Left ventricle myocardium inferior (tissue), 1 donor: Measurements from ENCODE around the gene MOV10L1. TPM values are rescaled to one million over a fixed set of nuclear protein-coding genes. Genes with fewer than 3 reads are reported as not detected.

ENCODE experiments used
- DNase-seq: peaks from one replicate; pipeline ENCODE4 v3.0.0-alpha.2; 2020
- H3K27ac ChIP-seq: fragments of 200-600 bp; replicated peaks from 2 replicates; pipeline ENCODE4 v1.8.0; 2021
- H3K27me3 ChIP-seq: fragments of 200-600 bp; 2 replicates; pipeline ENCODE4 v1.8.0; 2021; ENCODE audit warnings: low read depth
- H3K36me3 ChIP-seq: fragments of 200-600 bp; 2 replicates; pipeline ENCODE4 v1.8.0; 2021
- H3K4me1 ChIP-seq: fragments of 200-600 bp; 2 replicates; pipeline ENCODE4 v1.8.0; 2021
- H3K4me3 ChIP-seq: fragments of 200-600 bp; 2 replicates; pipeline ENCODE4 v1.8.0; 2021; ENCODE audit warnings: mild to moderate bottlenecking, moderate library complexity
- H3K9me3 ChIP-seq: fragments of 200-600 bp; replicated peaks from 2 replicates; pipeline ENCODE4 v1.8.0; 2021
- CTCF ChIP-seq: fragments of 200-600 bp; IDR thresholded peaks from 2 replicates; pipeline ENCODE4 v1.8.0; 2021; ENCODE audit warnings: antibody characterized with exemption, mild to moderate bottlenecking, borderline replicate concordance
- intact Hi-C: fragments of 100-400 bp; cut with micrococcal nuclease; formaldehyde crosslinking; loops from one replicate; pipeline ENCODE4 v1.11.0; 2022
- total RNA-seq: library from RNA; stranded (reverse); fragmentation: NEBNext Ultra II Directional; extraction: Animal tissue kit (Norgen Biotek cat#: 25700); gene quantifications from one replicate; pipeline ENCODE4 v1.2.1, GENCODE V29; 2021
- donor health status: DM: no; HTN: yes; CAD: no; lungs with severe emphysema.

MOV10L1 gene
- total RNA-seq, 1 donor from 2014 or later = 0.49 TPM

DNA sequence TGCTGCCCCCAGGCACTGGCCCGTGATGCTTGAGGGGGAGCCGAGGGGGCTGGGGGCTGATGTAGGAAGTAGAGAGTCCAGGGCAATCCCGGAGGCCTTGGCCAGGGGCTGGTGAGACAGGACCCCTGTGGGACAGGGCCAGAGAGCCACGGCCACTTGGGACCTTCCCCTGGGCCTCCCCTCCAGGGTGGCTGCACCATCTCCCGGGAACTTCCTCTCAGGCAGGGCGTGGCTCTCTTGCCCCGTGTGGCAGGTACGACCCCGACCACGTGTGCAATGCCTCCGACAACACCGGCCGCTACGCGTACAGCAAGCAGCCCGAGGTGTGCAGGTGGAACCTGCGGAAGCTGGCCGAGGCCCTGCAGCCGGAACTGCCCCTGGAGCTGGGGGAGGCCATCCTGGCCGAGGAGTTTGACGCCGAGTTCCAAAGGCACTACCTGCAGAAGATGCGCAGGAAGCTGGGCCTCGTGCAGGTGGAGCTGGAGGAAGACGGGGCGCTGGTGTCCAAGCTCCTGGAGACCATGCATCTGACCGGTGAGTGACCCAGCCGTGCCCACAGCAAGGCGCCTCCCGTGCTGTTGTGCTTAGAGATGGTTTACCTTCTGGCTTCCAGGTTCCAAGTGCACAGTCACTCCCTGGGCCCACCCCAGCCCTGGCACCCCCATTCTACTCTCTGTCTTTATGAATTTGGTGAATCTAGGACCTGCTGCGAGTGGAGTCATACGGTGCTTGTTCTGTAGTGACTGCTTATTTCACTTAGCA is 120.8 kb downstream of the MOV10L1 start:
- peaks cover 39% of the 10 kb centered on the region for H3K4me1 ChIP-seq
- DNase-seq = no peak
- H3K27me3 ChIP-seq = no peaks in the 10 kb centered on the region
- TF ChIP-seq CTCF = no peak
- no peaks in the 10 kb centered on the region for H3K9me3 ChIP-seq
- no peak overlapping the region for H3K27ac ChIP-seq
- H3K4me3 ChIP-seq = no peak overlapping the region
- intact Hi-C loops = no loop called here
- H3K36me3 ChIP-seq = peaks cover 85% of the 10 kb centered on the region

- TF ChIP-seq CTCF = no peak
- Histone ChIP-seq H3K4me1 (peaks cover 33% of the 10 kb centered on the region), H3K9me3 (no peaks in the 10 kb centered on the region), H3K27me3 (no peaks in the 10 kb centered on the region), H3K27ac (no peak overlapping the region), H3K4me3 (no peak overlapping the region), H3K36me3 (peaks cover 86% of the 10 kb centered on the region)
- DNase-seq = no peak
- intact Hi-C loops = no loop called here
These were observed 121.3 kb downstream of the MOV10L1 start for GRCh38 chr22:50211147-50211546.

Other genes with a start within 250 kb of the MOV10L1 start
- gene ZBED4, start 236.2 kb upstream of the MOV10L1 start, total RNA-seq = 4.1 TPM
- 17.0 TPM for gene ALG12, start 171.6 kb upstream of the MOV10L1 start, total RNA-seq
- 25.5 TPM for gene CRELD2, start 171.4 kb upstream of the MOV10L1 start, total RNA-seq
- 57.1 TPM for gene PIM3, start 129.2 kb upstream of the MOV10L1 start, total RNA-seq
- gene IL17REL, start 77.2 kb upstream of the MOV10L1 start, total RNA-seq = not detected
- not detected for gene TTLL8, start 31.7 kb upstream of the MOV10L1 start, total RNA-seq
- 0.66 TPM for gene MLC1, start 4.6 kb upstream of the MOV10L1 start, total RNA-seq
- gene PANX2, start 80.7 kb downstream of the MOV10L1 start, total RNA-seq = 0.58 TPM
- gene TRABD, start 95.9 kb downstream of the MOV10L1 start, total RNA-seq = 21.0 TPM
- 15.0 TPM for gene SELENOO, start 111.0 kb downstream of the MOV10L1 start, total RNA-seq
- 18.3 TPM for gene TUBGCP6, start 155.0 kb downstream of the MOV10L1 start, total RNA-seq
- gene HDAC10, start 161.3 kb downstream of the MOV10L1 start, total RNA-seq = 13.6 TPM
- 17.2 TPM for gene MAPK12, start 171.7 kb downstream of the MOV10L1 start, total RNA-seq
- gene MAPK11, start 180.4 kb downstream of the MOV10L1 start, total RNA-seq = 7.8 TPM
- 50.2 TPM for gene PLXNB2, start 217.6 kb downstream of the MOV10L1 start, total RNA-seq
- 1.2 TPM for gene DENND6B, start 237.0 kb downstream of the MOV10L1 start, total RNA-seq